SJSA1 (cell line): ENCODE data around the gene ZNF593OS. TPM values are rescaled to one million over a fixed set of nuclear protein-coding genes. Genes with fewer than 3 reads are reported as not detected.

Experiments used
- DNase-seq, 2 experiments: peaks; one replicate each; pipeline ENCODE4 v3.0.0-alpha.2; 2015 to 2020; ENCODE audit warnings: low spot score in 2 of 2, low read depth in 1 of 2
- H3K27ac ChIP-seq: fragments of 250-450 bp; sonication (Bioruptor Pico); 2 replicates; pipeline ENCODE4 v1.5.1; 2020; ENCODE audit warnings: mild to moderate bottlenecking, moderate library complexity
- H3K27me3 ChIP-seq: fragments of 250-450 bp; sonication (Bioruptor Pico); replicated peaks from 2 replicates; pipeline ENCODE4 v1.5.1; 2020; ENCODE audit warnings: mild to moderate bottlenecking, moderate library complexity
- H3K36me3 ChIP-seq: fragments of 250-450 bp; sonication (Bioruptor Pico); 2 replicates; pipeline ENCODE4 v1.5.1; 2020; ENCODE audit warnings: mild to moderate bottlenecking
- H3K4me1 ChIP-seq: fragments of 250-450 bp; sonication (Bioruptor Pico); replicated peaks from 2 replicates; pipeline ENCODE4 v1.6.1; 2021; ENCODE audit warnings: mild to moderate bottlenecking
- H3K4me3 ChIP-seq: fragments of 250-450 bp; sonication (Bioruptor Pico); 2 replicates; pipeline ENCODE4 v1.5.1; 2020; ENCODE audit warnings: mild to moderate bottlenecking
- H3K9me3 ChIP-seq: fragments of 250-450 bp; sonication (Bioruptor Pico); replicated peaks from 2 replicates; pipeline ENCODE4 v1.5.1; 2020; ENCODE audit warnings: mild to moderate bottlenecking
- total RNA-seq: library from RNA; depleted of rRNA; stranded (reverse); fragments of >200 nt; shearing (Covaris generic); gene quantifications from 2 replicates; pipeline ENCODE4 v1.2.3, GENCODE V29; 2014; rRNA removed

ZNF593OS gene
- total RNA-seq, 1 experiment from 2014 or later, result 0.24 TPM

DNA sequence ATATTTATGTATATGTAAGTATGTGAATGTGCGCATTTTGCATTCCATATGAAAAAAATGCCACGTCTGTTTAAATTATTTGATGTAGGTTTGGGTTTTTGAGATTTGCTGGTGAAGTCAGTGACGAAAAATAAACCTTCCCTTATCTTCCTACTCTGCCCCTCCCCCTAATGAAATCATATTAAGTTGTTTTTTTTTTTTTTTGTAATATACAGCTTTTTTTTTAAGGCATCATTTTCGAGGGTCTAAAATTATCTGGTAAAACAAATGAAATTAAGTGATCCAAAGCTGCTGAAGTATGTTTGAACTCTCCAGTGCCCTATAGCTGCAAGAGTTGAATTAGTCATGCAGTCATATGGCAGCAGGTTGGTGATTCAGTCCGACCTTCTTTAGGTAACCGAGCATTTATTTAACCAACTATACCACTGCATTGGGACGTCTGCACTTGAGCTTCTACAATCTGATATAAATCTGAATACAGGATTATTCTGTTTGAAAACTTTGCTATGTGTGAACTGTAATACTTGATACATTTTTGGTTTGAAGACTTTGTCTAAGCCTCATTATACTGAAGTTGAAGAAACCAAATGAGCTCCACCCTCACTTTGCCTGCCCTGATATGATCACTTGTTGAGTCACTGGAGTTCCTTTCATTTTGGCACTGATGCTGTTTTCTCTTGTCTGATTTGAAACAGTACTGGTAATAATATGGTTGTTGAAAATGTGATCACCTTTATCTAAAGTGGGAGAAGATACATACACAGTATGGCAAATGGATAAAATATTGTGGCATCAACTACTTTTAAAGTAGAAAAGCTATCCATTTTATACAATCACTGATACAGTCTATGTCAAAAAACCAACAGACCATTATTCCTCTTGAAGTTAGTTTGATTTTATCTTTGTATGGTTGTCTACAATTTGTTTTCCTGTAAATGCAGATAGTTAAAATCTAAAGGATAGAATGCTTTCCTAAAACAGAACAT, 48.4 kb downstream of the ZNF593OS start:
- H3K4me3 ChIP-seq, result no peak overlapping the region
- H3K27me3 ChIP-seq, result no peaks in the 10 kb centered on the region; the same call in 1 of the 2 replicates
- H3K27ac ChIP-seq, result no peak overlapping the region
- H3K9me3 ChIP-seq, result no peaks in the 10 kb centered on the region
- H3K4me1 ChIP-seq, result peaks cover 19% of the 10 kb centered on the region
- DNase-seq, result no peak
- peaks cover 19% of the 10 kb centered on the region for H3K36me3 ChIP-seq

DNA sequence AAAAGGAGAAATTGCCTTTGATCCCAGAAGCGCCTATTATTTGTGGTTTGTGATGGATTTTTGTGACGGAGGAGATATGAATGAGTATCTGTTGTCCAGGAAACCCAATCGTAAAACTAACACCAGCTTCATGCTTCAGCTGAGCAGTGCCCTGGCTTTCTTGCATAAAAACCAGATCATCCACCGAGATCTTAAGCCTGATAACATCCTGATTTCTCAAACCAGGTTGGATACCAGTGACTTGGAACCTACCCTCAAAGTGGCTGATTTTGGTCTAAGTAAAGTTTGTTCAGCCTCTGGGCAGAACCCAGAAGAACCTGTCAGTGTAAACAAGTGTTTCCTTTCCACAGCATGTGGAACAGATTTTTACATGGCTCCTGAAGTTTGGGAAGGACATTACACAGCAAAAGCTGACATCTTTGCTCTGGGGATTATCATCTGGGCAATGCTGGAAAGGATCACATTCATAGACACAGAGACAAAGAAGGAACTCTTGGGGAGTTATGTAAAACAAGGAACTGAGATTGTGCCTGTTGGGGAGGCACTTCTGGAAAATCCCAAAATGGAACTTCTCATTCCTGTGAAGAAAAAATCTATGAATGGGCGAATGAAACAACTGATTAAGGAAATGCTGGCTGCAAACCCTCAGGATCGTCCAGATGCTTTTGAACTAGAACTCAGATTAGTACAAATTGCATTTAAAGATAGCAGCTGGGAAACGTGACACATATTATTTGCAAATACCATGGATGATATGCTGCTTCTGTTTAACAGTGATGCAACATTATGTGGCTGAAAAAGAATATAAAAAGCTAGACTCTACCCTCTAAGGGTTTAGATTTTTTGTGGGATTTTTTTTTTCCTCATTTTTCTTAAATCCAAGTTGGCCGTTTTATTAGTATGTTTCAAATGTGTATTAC, 49.5 kb downstream of the ZNF593OS start:
- Histone ChIP-seq H3K27ac (no peak overlapping the region), H3K36me3 (peaks cover 25% of the 10 kb centered on the region), H3K9me3 (no peaks in the 10 kb centered on the region), H3K27me3 (no peaks in the 10 kb centered on the region; the same call in 1 of the 2 replicates), H3K4me1 (peaks cover 14% of the 10 kb centered on the region), H3K4me3 (no peak overlapping the region)
- no peak for DNase-seq

DNA sequence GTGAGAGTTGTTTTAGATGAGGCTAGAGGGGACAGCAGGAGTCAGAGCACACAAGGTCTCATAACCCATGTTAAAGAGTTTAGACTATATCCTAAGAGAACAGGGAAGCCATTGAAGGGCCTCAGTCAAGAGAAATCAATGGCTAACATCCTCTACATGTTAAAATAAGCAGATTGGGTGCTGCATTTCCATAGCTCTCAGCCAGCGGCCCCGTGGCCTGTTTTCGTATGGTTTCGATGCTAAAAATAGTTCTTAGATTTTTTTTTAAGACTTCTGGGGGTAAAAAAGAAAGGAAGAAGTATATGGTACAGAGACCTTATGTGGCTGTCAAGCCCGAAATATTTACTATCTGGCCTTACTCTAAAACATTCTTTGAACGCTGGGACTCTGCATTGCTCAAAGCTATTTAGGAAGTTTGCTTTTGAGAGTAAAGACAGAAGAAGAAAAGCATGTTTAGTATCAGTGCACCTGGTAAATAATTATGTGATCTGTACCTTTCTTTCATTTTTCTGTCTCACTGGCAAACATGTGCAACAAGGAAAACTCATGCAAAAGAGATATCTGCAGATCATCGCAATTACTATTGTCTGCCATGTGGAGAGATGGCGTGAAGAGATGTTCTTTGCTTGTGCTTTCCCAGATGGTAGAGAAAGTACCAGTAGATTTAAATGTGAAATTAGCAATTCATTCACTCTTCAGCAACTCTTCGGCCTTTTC, 51.6 kb downstream of the ZNF593OS start:
- Histone ChIP-seq H3K27me3 (no peaks in the 10 kb centered on the region; the same call in 1 of the 2 replicates), H3K27ac (no peak overlapping the region), H3K4me1 (no peaks in the 10 kb centered on the region), H3K36me3 (peaks cover 25% of the 10 kb centered on the region), H3K9me3 (no peaks in the 10 kb centered on the region), H3K4me3 (no peak overlapping the region)
- no peak for DNase-seq

Other genes with a start within 250 kb of the ZNF593OS start
- gene PAFAH2, start 173.8 kb downstream of the ZNF593OS start, total RNA-seq, result 7.5 and 7.9 TPM in 2 replicates
- 0.08 TPM in 1 of 2 replicates, not detected in the other for gene EXTL1, start 150.1 kb downstream of the ZNF593OS start, total RNA-seq
- gene SLC30A2, start 125.7 kb downstream of the ZNF593OS start, total RNA-seq, result not detected in 2 replicates
- not detected in 2 replicates for gene TRIM63, start 104.2 kb downstream of the ZNF593OS start, total RNA-seq
- gene PDIK1L, start 60.0 kb downstream of the ZNF593OS start, total RNA-seq, result 5.3 and 9.1 TPM in 2 replicates
- gene FAM110D, start 12.8 kb downstream of the ZNF593OS start, total RNA-seq, result not detected in 2 replicates
- not detected in 2 replicates for gene C1orf232, start 2.9 kb downstream of the ZNF593OS start, total RNA-seq
- 23.4 and 34.9 TPM in 2 replicates for gene ZNF593, start 1.9 kb downstream of the ZNF593OS start, total RNA-seq
- gene CNKSR1, start 5.7 kb upstream of the ZNF593OS start, total RNA-seq, result 0.50 TPM in 1 of 2 replicates, not detected in the other
- gene CATSPER4, start 18.8 kb upstream of the ZNF593OS start, total RNA-seq, result not detected in 2 replicates
- gene CEP85, start 62.4 kb upstream of the ZNF593OS start, total RNA-seq, result 45.2 and 56.6 TPM in 2 replicates
- 36.5 and 38.9 TPM in 2 replicates for gene SH3BGRL3, start 108.3 kb upstream of the ZNF593OS start, total RNA-seq
- gene UBXN11, start 134.8 kb upstream of the ZNF593OS start, total RNA-seq, result 4.0 and 12.0 TPM in 2 replicates
- not detected in 2 replicates for gene CD52, start 146.1 kb upstream of the ZNF593OS start, total RNA-seq
- gene CRYBG2, start 182.3 kb upstream of the ZNF593OS start, total RNA-seq, result not detected in 2 replicates
- gene ZNF683, start 200.9 kb upstream of the ZNF593OS start, total RNA-seq, result not detected in 2 replicates
- not detected in 2 replicates for gene LIN28A, start 239.0 kb upstream of the ZNF593OS start, total RNA-seq